Progenitor cell of endocrine pancreas (in vitro differentiated cells): ENCODE measurements around the gene NLRP9. TPM values are rescaled to one million over a fixed set of nuclear protein-coding genes. Genes with fewer than 3 reads are reported as not detected.

Experiments
- DNase-seq: peaks from one replicate; pipeline ENCODE4 v3.0.0; 2021; ENCODE audit warnings: low spot score; ENCODE audit not compliant: unreplicated experiment
- H3K27ac Mint-ChIP-seq: 2 replicates; pipeline ENCODE4 v1.8.0; 2021; ENCODE audit warnings: mild to moderate bottlenecking, moderate library complexity, mixed read lengths
- H3K27me3 Mint-ChIP-seq: 2 replicates; pipeline ENCODE4 v1.8.0; 2021; ENCODE audit warnings: mixed read lengths
- H3K36me3 Mint-ChIP-seq: 2 replicates; pipeline ENCODE4 v1.8.0; 2022; ENCODE audit warnings: mixed read lengths; ENCODE audit not compliant: insufficient read depth
- H3K4me1 Mint-ChIP-seq: 2 replicates; pipeline ENCODE4 v1.8.0; 2021; ENCODE audit warnings: low read depth, mixed read lengths
- H3K4me3 Mint-ChIP-seq: 2 replicates; pipeline ENCODE4 v1.8.0; 2021; ENCODE audit warnings: low read depth, mild to moderate bottlenecking, moderate library complexity, mixed read lengths
- H3K9me3 Mint-ChIP-seq: 2 replicates; pipeline ENCODE4 v1.8.0; 2021; ENCODE audit warnings: low read depth, mixed read lengths
- CTCF ChIP-seq: fragments of 200-600 bp; sonication (generic); IDR thresholded peaks from one replicate; pipeline ENCODE4 v1.5.0; 2021; ENCODE audit warnings: antibody characterized with exemption, mild to moderate bottlenecking; ENCODE audit not compliant: unreplicated experiment
- total RNA-seq: library from RNA; stranded (reverse); gene quantifications from 2 replicates; pipeline ENCODE4 v1.2.1, GENCODE V29; 2021

NLRP9 gene
- total RNA-seq, 1 donor from 2014 or later, result not detected

DNA sequence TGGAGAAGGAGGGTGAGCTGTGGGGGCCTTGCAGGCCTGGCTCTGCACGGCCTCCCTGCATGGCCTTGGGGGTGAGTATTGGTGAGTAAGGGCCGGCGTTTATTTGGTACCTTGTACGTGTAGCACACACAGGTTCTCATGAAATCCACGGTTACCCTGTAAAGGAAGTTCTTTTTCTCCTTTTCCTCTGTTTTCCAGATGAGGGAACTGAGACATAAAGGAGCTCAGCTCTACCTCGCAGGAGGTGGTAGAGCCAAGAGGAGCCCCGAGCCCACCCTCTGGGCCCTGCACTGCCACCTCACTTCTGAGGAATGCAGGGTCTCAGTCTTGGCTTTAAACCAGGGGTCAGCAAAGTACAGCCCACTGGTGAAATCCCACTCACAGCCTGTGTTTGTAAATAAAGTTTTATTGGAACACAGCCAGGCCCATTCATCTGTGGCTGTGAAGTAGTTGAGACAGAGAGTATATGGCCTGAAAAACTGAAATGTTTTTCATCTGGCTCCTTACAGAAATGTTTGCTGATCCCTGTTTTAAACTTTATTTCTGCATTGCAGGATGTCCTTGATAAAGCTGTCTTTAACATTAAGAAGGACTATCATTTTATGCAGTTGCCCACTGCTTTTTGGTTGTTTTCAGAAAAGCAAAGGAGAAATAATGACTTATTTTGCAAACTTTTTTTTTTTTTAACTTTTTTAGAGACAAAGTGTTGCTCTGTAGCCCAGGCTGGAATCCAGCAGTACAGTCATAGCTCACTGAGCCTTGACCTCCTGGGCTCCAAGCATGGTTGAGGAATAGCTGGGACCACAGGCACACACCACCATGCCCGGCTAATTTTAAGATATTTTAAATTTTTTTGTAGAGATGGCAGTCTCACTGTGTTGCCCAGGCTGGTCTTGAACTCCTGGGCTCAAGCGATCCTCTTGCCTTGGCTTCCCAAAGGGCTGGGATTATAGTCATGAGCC is 56.8 kb downstream of the NLRP9 start:
- DNase-seq, result no peak
- H3K4me3 Mint-ChIP-seq, result no peak overlapping the region
- H3K27me3 Mint-ChIP-seq, result no peaks in the 10 kb centered on the region
- H3K4me1 Mint-ChIP-seq, result peaks cover 16% of the 10 kb centered on the region
- no peaks in the 10 kb centered on the region for H3K9me3 Mint-ChIP-seq
- TF ChIP-seq CTCF, result no peak
- H3K36me3 Mint-ChIP-seq, result peaks cover 8% of the 10 kb centered on the region
- no peak overlapping the region for H3K27ac Mint-ChIP-seq

GRCh38 chr19:55680339-55681130 is 57.7 kb downstream of the NLRP9 start:
- DNase-seq, result no peak
- H3K27ac Mint-ChIP-seq, result no peak overlapping the region
- no peak overlapping the region for H3K4me3 Mint-ChIP-seq
- no peaks in the 10 kb centered on the region for H3K27me3 Mint-ChIP-seq
- H3K4me1 Mint-ChIP-seq, result peaks cover 23% of the 10 kb centered on the region
- TF ChIP-seq CTCF, result no peak
- H3K9me3 Mint-ChIP-seq, result no peaks in the 10 kb centered on the region
- H3K36me3 Mint-ChIP-seq, result peaks cover 8% of the 10 kb centered on the region

DNA sequence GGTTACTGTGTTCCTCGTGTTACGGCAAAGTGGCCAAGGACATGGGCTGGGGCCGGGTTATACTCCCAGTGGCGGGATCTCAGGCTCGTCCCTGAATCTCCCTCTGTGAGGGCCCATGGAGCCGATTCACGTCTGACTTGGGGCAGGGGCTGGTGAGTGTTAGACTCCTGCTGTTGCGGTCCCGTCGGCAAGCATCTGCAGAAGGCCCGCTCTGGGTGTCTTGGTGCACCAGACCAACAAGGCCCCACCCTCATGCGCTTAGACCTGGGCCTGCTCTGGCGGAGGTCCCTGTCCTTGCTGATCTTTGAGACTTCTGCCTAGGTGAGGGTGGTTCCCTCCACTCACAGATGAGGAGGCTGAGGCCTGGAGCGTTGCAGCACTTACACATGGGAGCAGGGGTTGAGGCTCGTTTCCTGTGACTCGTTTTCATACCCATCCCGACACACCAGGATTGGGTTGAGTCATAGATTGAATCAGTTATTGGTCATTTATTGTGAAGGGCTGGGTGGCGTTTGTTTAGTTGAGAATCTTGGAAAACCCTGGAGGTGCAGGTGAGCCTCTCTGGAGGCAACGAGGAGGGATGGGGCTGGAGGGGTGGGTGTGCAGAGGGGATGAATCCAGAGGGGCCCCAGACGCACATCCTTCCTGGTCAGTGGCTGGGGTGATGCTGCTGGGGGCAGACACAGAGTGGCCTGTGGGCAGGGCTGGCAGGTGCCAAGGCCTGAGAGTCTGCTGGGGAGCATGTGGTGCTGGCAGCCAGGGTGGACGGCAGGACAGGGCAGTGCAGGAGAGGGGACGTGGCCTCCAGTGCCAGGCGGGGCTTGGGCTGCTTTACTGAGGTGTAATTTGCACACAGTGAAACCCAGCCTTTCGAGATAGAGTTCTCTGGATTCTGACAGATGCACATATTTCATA is 58.6 kb downstream of the NLRP9 start:
- Mint-ChIP-seq H3K36me3 (peaks cover 8% of the 10 kb centered on the region), H3K4me3 (no peak overlapping the region), H3K27ac (no peak overlapping the region), H3K4me1 (peaks cover 25% of the 10 kb centered on the region), H3K27me3 (no peaks in the 10 kb centered on the region), H3K9me3 (no peaks in the 10 kb centered on the region)
- no peak for TF ChIP-seq CTCF
- no peak for DNase-seq

DNA sequence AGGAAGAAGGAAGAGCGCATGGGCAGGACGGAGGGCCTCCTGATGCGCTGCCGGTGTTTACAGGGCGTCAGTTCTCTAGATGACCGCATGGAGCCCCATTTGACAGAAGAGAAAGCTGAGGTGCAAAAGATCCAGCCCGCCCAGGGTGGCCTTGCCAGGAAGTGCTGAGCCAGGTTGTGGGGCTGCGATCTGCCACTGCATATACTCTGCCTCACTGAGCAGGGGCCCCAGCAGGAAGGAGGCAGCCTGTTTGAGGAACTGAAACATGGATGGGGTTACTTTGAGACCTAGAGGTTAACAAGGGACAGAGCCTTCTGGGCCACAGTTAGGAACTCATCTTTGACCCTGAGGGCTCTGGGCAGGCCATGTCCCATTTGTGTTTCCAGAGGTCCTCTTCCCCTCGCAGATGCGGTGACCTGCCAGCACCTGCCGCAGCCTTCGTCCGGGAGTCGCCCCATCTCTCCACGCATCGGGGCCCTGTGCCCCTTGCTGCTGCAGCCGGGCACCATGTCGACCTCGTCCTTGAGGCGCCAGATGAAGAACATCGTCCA is 60.0 kb downstream of the NLRP9 start:
- Mint-ChIP-seq H3K9me3 (no peaks in the 10 kb centered on the region), H3K4me3 (peak overlapping the region; percentile 7), H3K36me3 (peaks cover 8% of the 10 kb centered on the region), H3K27ac (no peak overlapping the region), H3K4me1 (peaks cover 25% of the 10 kb centered on the region), H3K27me3 (no peaks in the 10 kb centered on the region)
- no peak for DNase-seq
- TF ChIP-seq CTCF, result no peak
